ENCODE measurements around the gene TRUB1. TPM values are rescaled to one million over a fixed set of nuclear protein-coding genes. Genes with fewer than 3 reads are reported as not detected.

The TRUB1 gene
- total RNA-seq, 1 experiment from 2014 or later = 30.0 TPM

DNA sequence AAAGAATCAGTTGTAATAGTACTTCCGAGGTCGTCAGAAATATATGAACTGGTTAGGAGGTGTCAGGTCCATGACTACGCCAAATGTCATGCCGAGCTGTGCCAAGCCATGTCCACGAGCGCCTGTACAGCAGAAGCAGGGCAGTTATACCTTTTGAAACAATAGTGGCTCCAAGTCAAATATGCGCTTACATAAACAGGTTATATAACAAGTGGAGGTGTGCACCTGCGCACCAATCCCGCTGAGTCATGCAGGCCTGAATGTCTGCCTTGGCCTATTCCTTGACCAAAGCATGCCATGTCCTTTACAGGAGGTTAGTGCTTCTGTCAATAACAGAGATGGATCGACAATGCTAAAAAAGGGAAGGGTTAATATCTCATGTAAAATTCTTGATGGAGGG, 21.3 kb upstream of the TRUB1 start:
- no peaks in the 10 kb centered on the region for H3K27me3 ChIP-seq (replicated peaks; ENCODE audit: insufficient read depth, low read depth, low read length, poor library complexity)
- H3K36me3 ChIP-seq (ENCODE audit: insufficient read depth, low read length, poor library complexity, severe bottlenecking) = no peaks in the 10 kb centered on the region
- no peaks in the 10 kb centered on the region for H3K9me3 ChIP-seq (ENCODE audit: low read depth, low read length, poor library complexity, severe bottlenecking)
- POLR2A ChIA-PET (ENCODE audit: low non-redundant PET) = no interaction called here
- TF ChIP-seq, protein P1, sequence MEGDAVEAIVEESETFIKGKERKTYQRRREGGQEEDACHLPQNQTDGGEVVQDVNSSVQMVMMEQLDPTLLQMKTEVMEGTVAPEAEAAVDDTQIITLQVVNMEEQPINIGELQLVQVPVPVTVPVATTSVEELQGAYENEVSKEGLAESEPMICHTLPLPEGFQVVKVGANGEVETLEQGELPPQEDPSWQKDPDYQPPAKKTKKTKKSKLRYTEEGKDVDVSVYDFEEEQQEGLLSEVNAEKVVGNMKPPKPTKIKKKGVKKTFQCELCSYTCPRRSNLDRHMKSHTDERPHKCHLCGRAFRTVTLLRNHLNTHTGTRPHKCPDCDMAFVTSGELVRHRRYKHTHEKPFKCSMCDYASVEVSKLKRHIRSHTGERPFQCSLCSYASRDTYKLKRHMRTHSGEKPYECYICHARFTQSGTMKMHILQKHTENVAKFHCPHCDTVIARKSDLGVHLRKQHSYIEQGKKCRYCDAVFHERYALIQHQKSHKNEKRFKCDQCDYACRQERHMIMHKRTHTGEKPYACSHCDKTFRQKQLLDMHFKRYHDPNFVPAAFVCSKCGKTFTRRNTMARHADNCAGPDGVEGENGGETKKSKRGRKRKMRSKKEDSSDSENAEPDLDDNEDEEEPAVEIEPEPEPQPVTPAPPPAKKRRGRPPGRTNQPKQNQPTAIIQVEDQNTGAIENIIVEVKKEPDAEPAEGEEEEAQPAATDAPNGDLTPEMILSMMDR (conservative IDR thresholded peaks at IDR 0.05; ENCODE audit: low read depth, low read length) = no peak
- no peak for TF ChIP-seq EZH2 (IDR thresholded peaks at IDR 0.05; ENCODE audit: borderline replicate concordance, low read depth, low read length, poor library complexity, severe bottlenecking)
- DNase-seq (ENCODE audit: low spot score) = no peak
- H3K4me1 ChIP-seq (ENCODE audit: insufficient read depth, low read length, poor library complexity, severe bottlenecking) = peaks cover 11% of the 10 kb centered on the region
- BruUV-seq (replicated peaks) = no TSS peak
- H3K4me3 ChIP-seq (ENCODE audit: low read depth, low read length, poor library complexity, severe bottlenecking) = no peak overlapping the region
- no peak overlapping the region for H3K27ac ChIP-seq (ENCODE audit: low read depth, low read length, poor library complexity, severe bottlenecking)
- intact Hi-C loops (cut with micrococcal nuclease; ENCODE audit: unreplicated experiment) = no loop called here
- CTCF ChIA-PET = no interaction called here

DNA sequence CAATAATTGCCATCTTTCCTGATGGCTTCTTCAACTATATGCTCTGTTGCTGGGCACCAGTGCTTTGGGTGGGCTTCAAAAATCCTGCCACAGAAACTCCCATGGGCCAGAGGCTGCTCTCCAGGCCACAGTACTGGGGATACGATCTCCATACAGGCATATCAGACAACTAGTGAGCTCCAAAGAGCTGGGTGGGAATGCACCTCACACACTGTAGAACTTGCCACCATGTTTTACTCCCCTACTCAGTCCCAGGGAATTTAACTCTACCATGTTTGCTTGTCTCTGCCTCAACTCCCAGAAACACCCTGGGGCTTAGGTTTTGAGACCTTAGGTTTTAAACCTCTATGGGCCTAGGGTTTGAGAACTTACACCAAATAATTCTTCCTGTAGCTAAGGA, 20.5 kb upstream of the TRUB1 start:
- TF ChIP-seq EZH2 (IDR thresholded peaks at IDR 0.05; ENCODE audit: borderline replicate concordance, low read depth, low read length, poor library complexity, severe bottlenecking) = no peak
- TF ChIP-seq, protein P1 (conservative IDR thresholded peaks at IDR 0.05; ENCODE audit: low read depth, low read length) = no peak
- Histone ChIP-seq H3K36me3 (ENCODE audit: insufficient read depth, low read length, poor library complexity, severe bottlenecking) (no peaks in the 10 kb centered on the region), H3K27me3 (replicated peaks; ENCODE audit: insufficient read depth, low read depth, low read length, poor library complexity) (no peaks in the 10 kb centered on the region), H3K4me3 (ENCODE audit: low read depth, low read length, poor library complexity, severe bottlenecking) (no peak overlapping the region), H3K27ac (ENCODE audit: low read depth, low read length, poor library complexity, severe bottlenecking) (no peak overlapping the region), H3K4me1 (ENCODE audit: insufficient read depth, low read length, poor library complexity, severe bottlenecking) (peaks cover 11% of the 10 kb centered on the region), H3K9me3 (ENCODE audit: low read depth, low read length, poor library complexity, severe bottlenecking) (no peaks in the 10 kb centered on the region)
- CTCF ChIA-PET = no interaction called here
- POLR2A ChIA-PET (ENCODE audit: low non-redundant PET) = no interaction called here
- no peak for DNase-seq (ENCODE audit: low spot score)
- intact Hi-C loops (cut with micrococcal nuclease; ENCODE audit: unreplicated experiment) = no loop called here
- no TSS peak for BruUV-seq (replicated peaks)

DNA sequence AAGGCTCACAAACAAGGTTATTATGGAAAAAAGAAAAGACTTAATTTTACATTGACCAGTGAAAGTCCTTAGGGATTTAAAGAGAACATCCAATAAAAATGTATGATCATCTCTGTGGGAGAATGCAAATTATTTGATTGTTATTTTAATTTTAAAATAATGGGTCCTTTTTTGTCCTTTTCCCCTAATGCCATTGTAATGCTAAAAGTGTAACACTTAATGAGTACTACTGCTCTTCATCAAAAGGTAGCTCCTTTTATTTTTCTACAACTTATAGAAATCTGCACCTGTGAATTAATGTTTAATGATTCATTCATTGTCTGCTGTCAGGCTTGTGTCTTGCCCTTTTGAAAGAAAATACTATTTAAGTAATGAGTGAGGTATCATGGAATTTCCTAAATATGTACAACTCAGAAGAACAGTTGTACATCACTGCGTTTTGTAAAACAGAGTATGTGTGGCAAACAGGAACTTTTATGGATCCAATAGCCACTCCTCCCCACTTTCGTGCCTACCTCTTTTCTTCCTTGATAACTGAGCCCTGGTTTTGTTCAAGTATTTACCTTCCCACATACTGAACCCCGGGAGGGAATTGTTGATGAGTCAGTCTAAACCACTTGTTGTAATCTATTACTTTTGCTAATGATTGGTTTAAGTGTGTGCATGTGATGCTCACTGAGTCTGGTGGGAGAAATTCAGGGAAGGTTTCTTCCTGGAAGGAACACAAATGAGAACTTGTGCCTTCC, 19.9 kb upstream of the TRUB1 start:
- ChIA-PET POLR2A (ENCODE audit: low non-redundant PET) (no interaction called here), CTCF (no interaction called here)
- no peak for TF ChIP-seq EZH2 (IDR thresholded peaks at IDR 0.05; ENCODE audit: borderline replicate concordance, low read depth, low read length, poor library complexity, severe bottlenecking)
- TF ChIP-seq, protein P1 (conservative IDR thresholded peaks at IDR 0.05; ENCODE audit: low read depth, low read length) = no peak
- no peaks in the 10 kb centered on the region for H3K36me3 ChIP-seq (ENCODE audit: insufficient read depth, low read length, poor library complexity, severe bottlenecking)
- intact Hi-C loops (cut with micrococcal nuclease; ENCODE audit: unreplicated experiment) = no loop called here
- H3K27me3 ChIP-seq (replicated peaks; ENCODE audit: insufficient read depth, low read depth, low read length, poor library complexity) = no peaks in the 10 kb centered on the region
- peaks cover 11% of the 10 kb centered on the region for H3K4me1 ChIP-seq (ENCODE audit: insufficient read depth, low read length, poor library complexity, severe bottlenecking)
- BruUV-seq (replicated peaks) = no TSS peak
- no peak for DNase-seq (ENCODE audit: low spot score)
- H3K27ac ChIP-seq (ENCODE audit: low read depth, low read length, poor library complexity, severe bottlenecking) = no peak overlapping the region
- H3K4me3 ChIP-seq (ENCODE audit: low read depth, low read length, poor library complexity, severe bottlenecking) = no peak overlapping the region
- H3K9me3 ChIP-seq (ENCODE audit: low read depth, low read length, poor library complexity, severe bottlenecking) = no peaks in the 10 kb centered on the region

All from A673 (cell line).